GM19452 (cell line): ENCODE data around the gene MYG1.
"Not testable (repeated sequence)": the region's sequence is repeated elsewhere in the genome, so short reads cannot be mapped to it uniquely, and the experiment has no call there.

Source experiments
- ATAC-seq: cut with Tn5 transposase; IDR thresholded peaks from one replicate; pipeline ENCODE4 v1.9.1; 2021; ENCODE audit not compliant: unreplicated experiment

Gene MYG1

DNA sequence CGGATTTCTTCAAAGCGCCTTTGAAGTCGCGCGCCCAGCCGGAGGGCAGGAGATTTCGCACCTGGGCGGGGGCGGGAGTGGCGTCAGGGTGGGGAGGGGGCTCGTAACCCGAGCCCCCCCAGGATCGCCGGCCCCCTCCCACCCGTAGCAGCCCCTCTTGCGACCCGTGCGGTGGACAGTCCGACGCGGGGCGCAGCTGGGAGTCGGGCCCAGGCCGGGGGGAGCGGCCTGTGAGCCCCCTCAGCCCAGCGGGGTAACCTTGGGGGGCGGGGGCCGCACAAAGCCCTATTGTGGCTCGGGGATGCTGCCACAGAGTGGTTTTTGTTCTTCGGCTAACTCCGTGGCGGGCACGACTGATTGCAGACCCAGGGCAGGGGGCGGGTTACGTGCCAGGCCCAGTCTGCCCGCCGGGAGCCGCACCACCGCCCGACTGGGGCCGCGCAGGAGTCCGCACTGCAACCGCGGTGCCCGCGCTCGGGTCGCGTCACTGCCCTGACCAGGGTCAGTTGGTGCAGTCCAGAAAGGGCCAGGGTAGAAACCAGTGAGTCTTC, 26.1 kb downstream of the MYG1 start:
- no peak for ATAC-seq

DNA sequence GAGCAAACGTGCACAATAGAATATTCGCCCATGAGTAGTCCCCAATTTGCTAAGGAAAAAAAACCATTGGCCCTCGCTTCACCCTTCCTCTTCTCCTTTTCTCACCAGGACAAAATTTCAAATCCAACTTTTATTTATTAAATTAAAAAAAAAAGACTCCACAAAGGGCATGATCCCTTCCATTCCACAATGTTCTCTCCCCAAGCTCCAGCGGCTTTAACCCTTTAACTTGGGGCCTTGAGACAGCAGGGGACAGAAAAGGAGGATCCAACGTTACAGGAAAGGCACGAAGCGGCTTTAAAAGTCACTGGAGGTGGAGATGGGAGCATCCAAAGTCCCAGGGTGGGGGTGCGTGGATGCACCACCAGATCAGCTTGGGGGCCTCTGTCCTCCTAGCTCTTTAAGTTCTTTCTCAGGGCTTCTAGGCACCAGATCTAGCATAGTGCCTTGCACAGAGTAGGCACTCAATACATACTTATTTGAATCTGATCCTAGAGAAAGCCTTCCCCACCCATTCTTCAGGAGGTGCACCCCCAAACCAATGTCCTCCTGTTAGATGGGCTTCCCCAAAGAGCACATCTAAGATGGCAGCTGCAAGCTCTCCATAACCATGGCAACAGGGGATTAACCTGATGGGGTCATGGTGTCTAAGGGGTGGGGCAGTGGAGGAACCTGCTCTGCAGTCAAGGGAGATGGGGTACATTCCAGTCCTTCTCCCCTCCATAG, 27.1 kb downstream of the MYG1 start:
- ATAC-seq, result no peak

DNA sequence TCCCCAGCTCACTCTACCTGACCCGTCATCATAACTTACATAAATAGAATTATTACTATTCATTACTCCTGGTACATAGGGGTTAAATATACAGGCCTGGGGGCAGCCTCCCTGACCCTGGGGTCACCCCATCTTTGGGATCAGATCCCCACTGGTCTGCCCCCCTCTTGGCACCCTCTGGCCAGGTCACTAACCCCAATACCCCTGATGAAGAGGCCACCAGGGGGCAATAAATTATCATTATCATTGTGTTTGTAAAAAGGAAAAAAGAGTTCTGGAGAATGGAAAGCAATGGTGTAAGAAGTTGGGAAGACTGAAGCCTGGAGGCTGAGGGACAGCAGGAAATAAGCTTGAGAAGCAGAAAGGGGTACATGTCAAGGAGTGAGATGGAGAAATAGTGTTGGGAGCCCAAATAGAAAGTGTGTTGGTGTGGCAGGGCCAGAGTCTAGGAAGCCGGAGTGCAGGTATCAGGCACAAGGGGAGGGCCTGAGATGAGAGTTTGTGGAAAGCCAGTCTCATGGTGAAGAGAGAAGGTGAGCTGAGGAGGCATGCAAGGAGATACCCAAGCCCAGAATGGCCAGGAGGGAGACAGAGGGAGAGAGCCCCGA, 28.0 kb downstream of the MYG1 start:
- no peak for ATAC-seq

DNA sequence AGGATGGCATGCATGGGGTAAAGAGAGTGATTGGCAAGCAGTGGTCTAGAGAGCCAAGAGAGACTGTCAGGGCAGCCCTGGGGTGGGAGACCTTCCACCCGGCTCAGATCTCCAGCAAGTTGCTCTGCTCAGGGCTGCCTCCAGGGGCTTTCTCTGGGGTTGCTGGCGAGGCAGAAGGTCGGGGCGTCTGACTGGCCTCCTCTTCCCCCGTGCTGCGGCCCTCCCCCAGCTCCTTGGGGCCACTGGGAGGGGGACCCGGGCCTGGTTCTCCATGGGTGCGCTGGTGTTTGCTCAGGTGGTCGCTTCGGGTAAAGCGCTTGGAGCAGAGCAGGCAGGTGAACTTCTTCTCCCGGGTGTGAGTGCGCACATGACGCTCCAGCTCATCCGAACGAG, 28.5 kb downstream of the MYG1 start:
- no peak for ATAC-seq

DNA sequence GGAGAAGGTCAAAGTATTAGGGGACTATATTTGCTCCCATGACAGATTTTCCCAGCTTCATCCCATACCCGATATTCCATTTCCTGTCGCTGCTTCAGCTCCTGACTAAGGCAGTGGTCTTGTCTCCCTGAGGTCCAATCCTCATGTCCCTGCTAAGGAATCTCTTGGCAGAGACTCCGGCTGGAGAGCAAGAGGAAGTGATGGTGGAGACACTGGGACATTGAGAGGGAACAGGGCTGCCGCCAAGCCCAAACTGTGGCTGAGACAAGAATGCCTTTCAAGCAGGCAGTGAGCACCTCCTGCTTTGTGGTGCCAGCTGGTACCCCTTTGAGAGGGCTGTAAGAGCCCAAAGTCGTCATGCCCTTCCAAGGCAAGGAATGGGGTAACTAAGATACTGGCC, 31.2 kb downstream of the MYG1 start:
- no peak for ATAC-seq

DNA sequence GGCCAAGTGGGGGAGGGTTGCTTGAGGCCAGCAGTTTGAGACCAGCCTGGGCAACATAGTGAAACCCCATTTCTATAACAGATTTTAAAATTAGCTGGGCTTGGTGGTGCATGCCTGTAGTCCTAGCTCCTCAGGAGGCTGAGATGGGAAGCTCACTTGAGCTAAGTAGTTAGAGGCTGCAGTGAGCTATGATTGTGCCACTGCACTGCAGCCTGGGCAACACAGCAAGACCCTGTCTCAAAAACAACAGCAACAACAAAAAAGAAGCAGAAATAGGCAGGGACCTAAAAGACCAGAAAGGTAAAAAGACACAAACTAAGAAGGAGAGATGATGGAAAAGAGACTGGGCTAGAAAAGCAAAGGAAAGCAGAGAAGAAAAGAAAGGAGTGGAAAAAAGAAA, 32.8 kb downstream of the MYG1 start:
- ATAC-seq, result not testable (repeated sequence)

DNA sequence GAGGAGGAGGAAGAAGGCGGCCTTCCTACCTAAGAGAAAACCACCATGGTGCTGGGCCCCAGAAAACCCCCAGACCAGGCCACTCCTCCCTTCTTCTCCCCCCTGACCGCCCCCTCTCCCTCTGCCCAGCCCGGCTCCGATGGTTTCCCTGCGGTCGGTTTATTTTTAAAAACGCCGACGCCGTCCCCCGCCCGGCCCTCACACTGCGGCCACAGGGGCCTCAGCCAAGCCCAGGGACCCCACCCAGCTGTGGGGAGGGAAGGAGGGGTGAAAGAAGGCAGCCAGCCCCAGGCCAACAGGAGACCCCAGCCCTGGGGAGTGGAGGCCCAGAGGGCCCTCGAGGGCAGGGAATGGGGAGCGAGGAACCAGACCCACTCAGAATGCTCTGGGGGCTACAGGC, 33.2 kb downstream of the MYG1 start:
- no peak for ATAC-seq

DNA sequence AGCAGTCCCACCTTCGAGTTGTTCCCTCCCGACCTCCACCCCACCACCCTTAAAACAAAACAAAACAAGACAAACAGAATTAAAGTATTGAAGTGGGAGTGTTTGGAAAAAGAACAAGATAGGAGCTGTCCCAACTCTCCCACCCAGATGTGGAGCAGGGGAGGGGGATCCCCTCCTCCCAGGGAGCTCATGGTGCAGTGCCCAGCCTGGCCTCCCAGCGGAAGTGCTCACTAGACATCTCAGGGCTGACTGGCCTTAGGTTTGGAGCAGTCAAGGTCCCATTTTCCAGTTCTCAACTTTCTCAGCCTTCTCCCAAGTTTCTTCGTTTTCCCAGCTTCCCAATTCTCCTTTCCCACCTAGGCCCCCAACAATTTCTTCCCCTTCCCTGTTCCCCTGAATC, 33.8 kb downstream of the MYG1 start:
- no peak for ATAC-seq

DNA sequence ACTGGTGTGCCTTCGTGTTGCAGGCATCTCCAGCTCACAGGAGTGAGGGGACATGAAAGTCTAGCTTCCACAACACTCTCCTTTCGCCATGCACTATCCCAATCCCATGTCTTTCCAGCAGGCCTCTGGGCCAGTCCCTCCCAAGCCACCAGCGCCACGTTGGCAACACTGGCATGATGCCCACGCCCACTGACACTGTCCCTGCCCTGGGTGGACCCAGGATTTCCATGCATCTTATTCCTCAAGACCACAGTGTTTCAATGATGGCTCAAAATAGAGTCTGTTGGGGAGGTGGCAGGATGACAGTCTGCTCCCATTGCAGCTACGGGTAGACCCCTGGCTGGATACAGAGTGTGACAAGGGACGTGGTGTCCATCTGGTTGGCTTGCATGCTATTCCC, 34.4 kb downstream of the MYG1 start:
- ATAC-seq, result no peak

DNA sequence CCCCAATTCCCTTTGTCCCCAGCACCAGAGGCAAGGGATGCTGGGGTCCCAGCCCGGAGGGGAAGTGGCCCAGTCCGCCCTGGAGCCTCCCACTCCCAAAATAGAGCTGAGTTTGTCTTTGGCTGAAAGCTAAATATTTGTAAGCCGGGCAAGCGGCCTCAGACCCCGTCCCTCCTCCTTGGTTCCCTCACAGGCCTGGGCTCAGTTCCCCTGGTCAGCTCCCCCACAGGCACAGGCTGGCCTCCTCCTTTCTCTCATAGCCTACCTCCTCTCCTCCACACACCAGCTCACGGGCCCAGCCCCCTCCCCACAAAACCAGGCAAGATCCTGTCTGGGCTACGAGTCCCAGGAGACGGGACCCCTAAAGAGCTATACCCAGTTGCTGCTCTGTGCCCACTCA, 35.3 kb downstream of the MYG1 start:
- no peak for ATAC-seq

DNA sequence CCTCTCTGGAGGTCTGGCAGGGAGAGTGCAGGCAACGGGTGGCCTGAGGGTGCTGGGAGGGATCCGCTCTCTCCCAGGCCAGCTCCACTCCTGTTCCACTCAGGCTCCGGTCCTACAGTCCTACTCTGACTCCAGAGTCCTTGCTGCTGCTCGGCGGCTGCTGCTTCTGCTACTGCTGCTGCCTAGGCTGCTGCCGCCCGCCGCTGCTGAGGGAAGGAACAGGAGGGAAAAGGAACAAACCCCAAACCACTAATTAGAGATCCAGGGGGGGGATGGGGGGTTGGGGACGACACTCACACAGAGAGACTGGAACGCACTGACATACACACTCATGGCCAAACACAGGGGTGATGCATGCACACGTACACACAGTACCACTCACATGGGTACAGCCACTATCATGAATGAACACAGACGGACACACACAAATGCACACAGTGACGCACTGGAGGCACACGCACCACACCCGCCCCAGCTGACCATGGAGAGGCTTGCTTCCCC, 36.7 kb downstream of the MYG1 start, which contains the start of gene SP7:
Gene SP7, minus strand, starts transcription at position 174 of the 501 bp plus-strand sequence. CDS start 708 bp downstream, outside the sequence.
- no peak for ATAC-seq

DNA sequence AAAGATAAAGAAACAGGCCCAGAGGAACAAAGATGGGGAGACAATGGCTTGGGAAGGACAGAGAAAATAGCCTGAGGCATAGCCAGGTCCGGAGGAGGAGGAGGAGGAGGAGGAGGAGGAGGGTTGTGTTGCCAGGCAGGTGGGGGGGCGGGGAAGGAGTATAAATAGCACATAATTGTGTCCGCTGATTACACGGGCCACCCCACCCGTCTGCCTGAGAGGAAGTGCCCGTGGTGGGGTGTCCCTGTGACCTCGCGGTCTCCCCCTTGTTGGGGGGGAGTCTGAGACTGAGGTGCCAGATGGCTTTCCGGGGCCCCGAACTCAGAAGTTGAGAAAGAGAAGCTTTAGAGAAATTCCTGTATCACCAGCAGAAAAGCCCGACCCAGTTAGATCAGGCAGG, 38.5 kb downstream of the MYG1 start:
- ATAC-seq, result no peak

DNA sequence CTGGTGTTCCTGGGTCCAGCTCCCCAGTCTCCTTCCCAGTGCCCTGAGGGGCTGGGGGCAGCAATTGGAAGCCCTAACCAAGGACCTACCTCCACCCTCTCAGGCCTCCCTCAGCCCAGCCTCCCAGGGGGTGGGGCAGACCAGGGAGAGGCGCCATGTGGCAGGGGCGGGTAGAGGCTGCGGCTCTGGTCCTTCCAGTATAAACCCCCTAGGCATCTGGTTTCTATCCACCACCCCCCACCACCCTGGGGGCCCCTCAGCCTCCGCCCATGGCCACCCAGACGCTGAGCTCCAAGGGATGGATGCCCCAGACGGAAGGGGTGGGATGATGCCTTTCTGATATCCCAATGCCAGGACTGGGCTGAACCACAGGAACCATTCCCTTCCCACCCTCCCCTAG, 39.4 kb downstream of the MYG1 start:
- no peak for ATAC-seq

DNA sequence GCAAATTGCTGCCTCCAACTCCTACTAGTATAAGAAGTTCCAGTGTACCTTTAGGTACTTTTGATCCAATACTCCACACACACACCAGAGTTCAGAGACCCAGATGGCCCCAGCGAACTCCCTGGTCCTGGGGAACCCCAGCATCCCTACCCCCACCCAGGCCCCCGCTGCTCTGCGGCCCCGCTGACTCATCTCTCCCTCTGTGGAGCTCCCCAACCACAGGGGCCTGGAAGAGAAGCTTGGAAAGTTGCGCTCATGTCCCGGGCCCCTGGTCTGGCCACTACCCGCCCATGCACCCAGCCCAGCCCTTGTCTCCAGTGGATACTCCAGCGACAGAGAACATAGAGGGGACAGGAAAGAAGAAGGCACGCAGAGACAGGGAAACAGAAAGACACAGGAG, 40.9 kb downstream of the MYG1 start:
- no peak for ATAC-seq

DNA sequence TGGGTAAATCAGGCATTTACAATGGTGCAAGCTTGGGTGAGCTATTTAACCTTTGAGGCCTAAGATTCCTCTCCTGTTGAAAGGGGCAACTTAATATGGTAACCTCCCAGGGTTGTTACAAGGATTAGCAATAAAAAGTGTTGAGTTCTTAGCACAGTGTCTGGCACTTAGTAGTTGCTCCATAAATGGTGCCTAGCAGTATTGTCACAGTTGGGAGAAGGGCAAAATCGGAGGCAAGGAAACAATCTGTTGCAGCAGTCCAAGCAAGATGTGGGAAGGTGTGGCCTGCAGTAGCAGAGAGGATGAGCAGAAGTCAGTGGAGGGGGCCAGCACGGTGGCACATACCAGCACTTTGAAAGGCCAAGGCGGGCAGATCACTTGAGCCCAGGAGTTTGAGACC, 44.0 kb downstream of the MYG1 start:
- no peak for ATAC-seq

DNA sequence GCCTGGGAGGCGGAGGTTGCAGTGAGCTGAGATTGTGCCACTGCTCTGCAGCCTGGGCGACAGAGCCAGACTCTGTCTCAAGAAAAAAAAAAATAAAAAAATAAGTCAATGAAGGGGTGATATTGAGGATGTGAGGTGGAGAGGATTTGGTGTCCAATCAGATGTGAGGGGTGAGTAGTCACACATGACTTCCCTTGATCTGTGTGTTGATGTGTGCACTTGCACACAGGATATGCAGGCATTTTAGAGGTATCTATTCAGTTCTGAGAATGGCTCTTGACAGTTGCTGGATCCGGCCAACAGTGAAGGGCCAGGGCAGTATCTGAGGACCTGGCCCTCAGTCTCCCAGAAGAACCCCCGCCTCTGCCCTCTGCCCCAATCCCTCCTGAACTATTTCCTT, 44.5 kb downstream of the MYG1 start:
- ATAC-seq, result no peak

DNA sequence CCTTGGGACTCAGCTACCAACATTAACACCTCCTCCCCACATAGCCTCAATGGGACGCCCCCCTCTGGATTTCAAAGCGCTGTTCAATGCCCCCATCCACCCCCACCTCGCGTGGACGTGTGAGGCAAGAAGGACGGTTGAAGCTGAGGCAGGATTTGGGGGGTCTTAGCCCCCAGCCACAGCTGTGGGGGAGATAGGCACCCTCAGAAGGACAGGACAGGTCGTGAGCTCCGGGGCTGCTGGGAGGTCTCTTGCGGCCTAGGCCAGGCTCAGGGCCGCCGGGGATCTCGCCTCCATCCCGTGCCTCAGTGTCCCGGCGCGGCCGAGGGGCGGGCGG, 45.0 kb downstream of the MYG1 start:
- ATAC-seq, result no peak

DNA sequence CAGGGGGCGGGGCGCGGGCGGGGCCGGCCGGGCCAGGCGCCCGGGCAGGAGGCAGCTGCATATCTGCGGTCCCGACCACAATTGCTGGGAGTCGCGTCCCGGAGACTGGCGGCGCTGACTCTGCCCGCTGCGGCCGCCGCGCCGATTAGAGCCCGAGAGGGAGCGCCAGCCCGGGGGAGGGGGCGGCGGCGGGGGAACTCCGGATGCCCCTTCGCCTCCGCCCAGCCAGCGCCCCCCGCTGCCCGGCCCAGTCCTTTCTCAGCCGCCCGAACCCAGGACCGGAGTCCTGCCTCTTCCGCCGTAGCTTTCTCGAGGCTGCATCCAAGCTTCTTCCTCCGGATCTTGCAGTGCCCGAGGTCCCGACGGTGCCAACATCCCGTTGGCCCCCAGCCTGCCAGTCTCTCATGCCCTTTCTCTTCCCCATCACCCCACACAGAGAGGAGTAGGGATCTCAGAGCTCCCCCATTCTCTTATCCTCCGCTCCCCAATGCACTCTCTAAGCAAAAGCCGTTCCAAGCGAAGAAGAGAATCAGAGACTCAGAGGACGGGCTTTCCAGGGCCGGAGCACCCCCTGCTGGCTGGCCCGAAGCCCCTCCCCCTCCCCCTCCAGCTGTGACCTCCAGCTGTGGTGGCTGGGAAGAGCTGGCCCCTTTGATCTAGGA, 45.5 kb downstream of the MYG1 start:
- ATAC-seq, result peak; percentile 69

DNA sequence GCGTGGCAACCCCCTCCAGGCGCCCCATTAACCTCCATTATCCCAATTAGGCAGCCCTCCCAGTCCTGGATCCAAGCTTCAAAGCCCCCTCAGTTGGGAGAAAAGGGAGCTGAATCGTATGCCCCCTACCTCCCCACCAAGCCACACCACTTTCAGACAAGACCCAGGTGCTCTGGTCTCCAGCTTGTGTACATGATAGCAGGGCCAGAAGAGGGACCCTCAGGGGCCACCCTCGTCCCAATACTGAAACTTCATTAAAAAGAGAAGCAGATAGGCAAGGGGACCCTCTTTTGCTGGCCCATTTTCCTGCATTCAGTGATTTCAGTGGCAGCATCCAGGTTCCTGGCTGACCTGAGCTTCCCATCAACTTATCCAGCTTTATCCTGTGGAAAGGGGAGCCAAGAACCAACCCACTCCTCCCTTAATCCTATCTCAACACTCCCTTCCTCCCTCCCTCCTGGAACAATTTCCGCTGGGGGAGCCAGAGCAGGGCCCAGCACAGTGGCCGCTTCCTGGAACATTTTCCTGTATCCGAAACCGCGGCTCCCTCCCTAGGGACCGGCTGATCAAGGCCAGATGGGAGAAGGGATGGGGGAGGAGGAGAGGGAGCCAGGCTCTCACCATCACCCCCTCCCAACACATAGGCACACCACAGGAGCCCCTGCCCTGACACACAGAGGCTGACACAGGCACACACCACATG, 46.1 kb downstream of the MYG1 start:
- ATAC-seq, result no peak

DNA sequence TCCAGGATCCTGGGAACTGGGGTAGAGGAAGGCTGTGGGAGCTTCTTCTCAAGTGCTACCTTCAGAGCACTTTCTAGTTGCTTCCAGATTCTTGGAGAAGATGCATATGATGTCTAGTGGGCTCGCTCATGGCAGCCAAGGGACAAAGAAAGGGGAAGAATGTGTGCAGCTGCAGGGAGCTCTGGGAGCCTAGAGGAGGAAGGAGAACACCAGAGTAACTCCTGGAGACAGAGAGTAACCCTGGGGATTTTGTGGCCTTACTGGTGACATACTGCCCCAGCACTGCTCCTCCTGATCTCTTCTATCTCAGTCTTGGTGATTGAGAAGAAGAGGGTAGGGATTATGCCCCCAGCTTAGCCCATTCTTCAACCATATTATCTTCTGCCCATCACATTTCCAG, 47.0 kb downstream of the MYG1 start:
- no peak for ATAC-seq

DNA sequence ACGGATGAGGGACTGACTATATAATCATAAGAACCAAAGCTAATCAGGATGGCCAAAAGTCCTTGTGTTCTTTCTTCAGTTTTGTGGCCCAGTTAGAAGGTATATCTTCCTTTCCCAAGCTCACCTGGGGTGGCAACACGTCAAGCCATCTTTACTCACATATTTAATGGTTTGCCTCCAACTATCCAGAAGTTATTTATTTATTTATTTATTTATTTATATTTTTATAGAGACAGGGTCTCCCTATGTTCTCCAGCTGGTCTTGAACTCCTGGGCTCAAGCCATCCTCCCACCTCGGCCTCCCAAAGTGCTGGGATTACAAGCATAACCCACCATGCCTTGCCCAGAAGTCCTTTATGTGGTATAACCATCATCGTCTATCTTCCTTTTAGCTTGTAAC, 48.4 kb downstream of the MYG1 start:
- no peak for ATAC-seq
